Body of pancreas (tissue), 4 donors: ENCODE data around the gene TBC1D9B.

Experiments used
- CTCF ChIP-seq, 7 experiments: fragments of 450-650 bp in 4 of 7; fragments of 200-600 bp in 3 of 7; sonication (generic) in 3 of 7; IDR thresholded peaks; one replicate each; pipeline ENCODE4 v1.5.1; 2016 to 2019; ENCODE audit warnings: antibody characterized with exemption in 7 of 7
- POLR2A ChIP-seq, 3 donors: fragments of 450-650 bp; IDR thresholded peaks; one replicate each; pipeline ENCODE4 v1.6.1; 2016; ENCODE audit warnings: antibody characterized with exemption in 3 of 3, mild to moderate bottlenecking in 2 of 3

DNA sequence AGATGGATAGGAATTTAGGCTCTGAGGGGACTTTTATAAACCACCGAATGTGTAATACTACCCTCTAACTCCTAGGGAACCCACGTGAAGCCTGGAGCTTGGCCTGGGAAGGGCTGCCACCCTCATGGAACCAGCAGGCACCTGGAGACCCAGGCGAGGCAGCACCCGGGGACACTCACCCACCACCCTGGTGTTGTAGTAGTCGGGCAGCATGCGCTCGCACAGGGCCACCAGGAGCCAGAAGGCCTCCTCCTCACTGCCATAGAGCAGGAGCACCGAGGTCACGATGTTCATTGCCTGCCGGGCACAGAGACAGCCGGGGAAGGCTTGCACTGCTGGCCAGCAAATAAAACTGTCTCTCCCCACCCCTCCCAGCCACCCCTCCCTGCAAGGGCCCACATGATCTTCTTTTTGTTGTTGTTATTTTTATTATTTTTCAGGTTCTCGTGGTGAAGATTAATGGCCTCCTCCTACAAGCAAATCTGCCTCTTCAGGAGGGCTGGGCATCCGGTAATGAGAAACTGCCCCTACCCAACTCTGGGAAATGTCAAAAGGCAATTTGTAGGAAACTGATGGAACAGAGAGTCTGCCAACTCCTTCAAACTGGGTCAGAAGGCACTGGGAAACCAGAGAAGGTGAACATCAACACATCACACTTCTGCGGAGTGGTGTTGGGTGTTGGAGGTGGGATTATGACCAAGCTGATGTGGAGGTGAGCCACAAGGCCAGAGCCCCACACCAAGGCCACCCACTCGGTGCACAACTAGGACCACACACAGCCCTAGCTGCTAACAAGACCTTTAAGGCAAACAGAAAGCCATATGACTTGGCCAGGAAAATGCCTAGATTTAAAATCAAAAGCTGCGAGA, 31.7 kb downstream of the TBC1D9B start:
- TF ChIP-seq CTCF (IDR thresholded peaks at IDR 0.05): no peak
- no peak for TF ChIP-seq POLR2A (IDR thresholded peaks at IDR 0.05)
